Trophoblast cell (in vitro differentiated cells and primary cell): ENCODE measurements around the gene CST6.

ENCODE experiments used
- DNase-seq, 2 donors: peaks; one replicate each; pipeline ENCODE4 v3.0.0-alpha.2; 2016
- H2AFZ ChIP-seq: 2 replicates; pipeline ENCODE4 v1.6.1; 2013; ENCODE audit warnings: low read length, moderate library complexity, mild to moderate bottlenecking; ENCODE audit not compliant: insufficient read depth, poor library complexity
- H2AK5ac ChIP-seq: 2 replicates; pipeline ENCODE4 v1.6.1; 2013; ENCODE audit warnings: mild to moderate bottlenecking, low read length
- H2BK120ac ChIP-seq: 2 replicates; pipeline ENCODE4 v1.6.1; 2013; ENCODE audit warnings: low read length, mild to moderate bottlenecking, moderate library complexity; ENCODE audit not compliant: insufficient read depth, poor library complexity
- H2BK12ac ChIP-seq: 2 replicates; pipeline ENCODE4 v1.6.1; 2013; ENCODE audit warnings: mild to moderate bottlenecking, low read length, moderate library complexity
- H2BK5ac ChIP-seq: 2 replicates; pipeline ENCODE4 v1.6.1; 2013; ENCODE audit warnings: low read length, low read depth, moderate library complexity, mild to moderate bottlenecking; ENCODE audit not compliant: poor library complexity
- H3K14ac ChIP-seq: 2 replicates; pipeline ENCODE4 v1.6.1; 2013; ENCODE audit warnings: mild to moderate bottlenecking, low read length
- H3K18ac ChIP-seq: 2 replicates; pipeline ENCODE4 v1.6.1; 2013; ENCODE audit warnings: mild to moderate bottlenecking, low read length
- H3K23ac ChIP-seq: 2 replicates; pipeline ENCODE4 v1.6.1; 2013; ENCODE audit warnings: low read length
- H3K27ac ChIP-seq: 2 replicates; pipeline ENCODE4 v1.5.1; 2013; ENCODE audit warnings: low read depth, mild to moderate bottlenecking, inconsistent platforms, low read length, moderate library complexity
- H3K27me3 ChIP-seq: 2 replicates; pipeline ENCODE4 v1.6.1; 2013; ENCODE audit warnings: inconsistent platforms, mild to moderate bottlenecking, low read length, moderate library complexity; ENCODE audit not compliant: insufficient read depth
- H3K36me3 ChIP-seq, 2 experiments: 1 replicate in 1 of 2; 2 replicates in 1 of 2; pipeline ENCODE4 v1.6.1; 2013; ENCODE audit warnings: low read length in 2 of 2, mild to moderate bottlenecking in 2 of 2, moderate library complexity in 1 of 2; ENCODE audit not compliant: insufficient read depth in 2 of 2, control insufficient read depth in 1 of 2
- H3K4ac ChIP-seq: 2 replicates; pipeline ENCODE4 v1.6.1; 2013; ENCODE audit warnings: low read depth, mild to moderate bottlenecking, low read length, moderate library complexity
- H3K4me1 ChIP-seq, 2 experiments: 1 replicate in 1 of 2; 2 replicates in 1 of 2; pipeline ENCODE4 v1.6.1; 2013; ENCODE audit warnings: low read length in 2 of 2, mild to moderate bottlenecking in 2 of 2, moderate library complexity in 1 of 2; ENCODE audit not compliant: insufficient read depth in 2 of 2, control insufficient read depth in 1 of 2
- H3K4me2 ChIP-seq: 2 replicates; pipeline ENCODE4 v1.6.1; 2013; ENCODE audit warnings: inconsistent platforms, mild to moderate bottlenecking, low read length, moderate library complexity
- H3K4me3 ChIP-seq: 2 replicates; pipeline ENCODE4 v1.5.1; 2013; ENCODE audit warnings: mild to moderate bottlenecking, low read depth, low read length, inconsistent platforms
- H3K79me1 ChIP-seq: one replicate; pipeline ENCODE4 v1.6.1; 2013; ENCODE audit warnings: low read length
- H3K79me2 ChIP-seq: 2 replicates; pipeline ENCODE4 v1.6.1; 2013; ENCODE audit warnings: low read length, mild to moderate bottlenecking; ENCODE audit not compliant: control insufficient read depth, insufficient read depth, poor library complexity
- H3K9ac ChIP-seq: 2 replicates; pipeline ENCODE4 v1.6.1; 2013; ENCODE audit warnings: mild to moderate bottlenecking, low read length
- H3K9me3 ChIP-seq: 2 replicates; pipeline ENCODE4 v1.6.1; 2013; ENCODE audit warnings: low read depth, mild to moderate bottlenecking, control low read depth, inconsistent platforms, low read length; ENCODE audit not compliant: insufficient read depth
- H4K12ac ChIP-seq: 2 replicates; pipeline ENCODE4 v1.6.1; 2013; ENCODE audit warnings: low read depth, mild to moderate bottlenecking, low read length, moderate library complexity
- H4K8ac ChIP-seq: 2 replicates; pipeline ENCODE4 v1.6.1; 2013; ENCODE audit warnings: low read depth, mild to moderate bottlenecking, low read length, moderate library complexity
- H4K91ac ChIP-seq: one replicate; pipeline ENCODE4 v1.6.1; 2013; ENCODE audit warnings: low read depth, mild to moderate bottlenecking, low read length, moderate library complexity
- WGBS: extraction: QIAGEN DNeasy Blood & Tissue Kit; methylation state at CpG from one replicate; pipeline ENCODE4 v1.1.7; 2013; ENCODE audit warnings: missing lambda C conversion rate; ENCODE audit not compliant: insufficient read length, insufficient coverage; ENCODE audit errors: extremely low coverage; 5-methylcytosine and 5-hydroxymethylcytosine counted together

CST6 gene

DNA sequence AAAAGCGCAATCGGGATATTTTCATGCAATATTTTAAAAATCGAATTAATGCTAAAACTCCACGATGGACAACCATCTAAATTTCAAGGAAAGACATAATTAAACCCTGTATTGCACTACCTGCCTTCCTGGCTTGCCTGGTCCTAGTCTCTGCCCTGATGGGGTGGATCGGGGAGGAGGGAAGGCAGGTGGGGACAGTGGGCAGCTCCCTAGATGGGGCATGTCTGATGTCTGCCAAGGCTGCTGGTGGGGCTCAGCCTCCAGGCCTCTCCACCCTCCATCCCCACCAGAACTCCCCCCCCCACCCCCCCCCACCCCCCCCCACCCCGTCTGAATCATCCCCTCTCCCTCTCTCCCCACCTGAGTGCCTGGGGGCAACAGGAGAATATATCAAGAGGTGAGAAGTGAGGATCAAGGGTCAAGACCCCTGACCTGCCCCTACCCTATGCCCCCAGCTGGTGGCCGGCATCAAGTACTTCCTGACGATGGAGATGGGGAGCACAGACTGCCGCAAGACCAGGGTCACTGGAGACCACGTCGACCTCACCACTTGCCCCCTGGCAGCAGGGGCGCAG lies 650 bp downstream of the CST6 start:
- peak overlapping the region; percentile 61 for H3K4ac ChIP-seq
- DNase-seq: peak in 1 of 2 donors; percentile 42
- H3K9me3 ChIP-seq: no peaks in the 10 kb centered on the region
- H4K12ac ChIP-seq: no peak overlapping the region
- peaks cover 3% of the 10 kb centered on the region for H3K79me2 ChIP-seq
- no peaks in the 10 kb centered on the region for H3K27me3 ChIP-seq
- H3K4me1 ChIP-seq: peaks cover 43 to 44% of the 10 kb centered on the region in 2 experiments
- no peak overlapping the region for H3K23ac ChIP-seq
- H4K8ac ChIP-seq: no peak overlapping the region
- peak overlapping the region; percentile 90 for H3K27ac ChIP-seq
- no peak overlapping the region for H3K14ac ChIP-seq
- no peak overlapping the region for H3K4me3 ChIP-seq
- no peak overlapping the region for H2AK5ac ChIP-seq
- H3K79me1 ChIP-seq: peaks cover 19% of the 10 kb centered on the region
- peak overlapping the region; percentile 95 for H4K91ac ChIP-seq
- no peak overlapping the region for H2AFZ ChIP-seq
- H3K4me2 ChIP-seq: peak overlapping the region; percentile 41
- peak overlapping the region; percentile 92 for H2BK12ac ChIP-seq
- no CpG with 5 or more reads among the region's 12 CpGs for WGBS
- no peak overlapping the region for H3K9ac ChIP-seq
- H3K18ac ChIP-seq: no peak overlapping the region
- H3K36me3 ChIP-seq: no peaks in the 10 kb centered on the region
- H2BK5ac ChIP-seq: peak overlapping the region; percentile 15
- no peak overlapping the region for H2BK120ac ChIP-seq

DNA sequence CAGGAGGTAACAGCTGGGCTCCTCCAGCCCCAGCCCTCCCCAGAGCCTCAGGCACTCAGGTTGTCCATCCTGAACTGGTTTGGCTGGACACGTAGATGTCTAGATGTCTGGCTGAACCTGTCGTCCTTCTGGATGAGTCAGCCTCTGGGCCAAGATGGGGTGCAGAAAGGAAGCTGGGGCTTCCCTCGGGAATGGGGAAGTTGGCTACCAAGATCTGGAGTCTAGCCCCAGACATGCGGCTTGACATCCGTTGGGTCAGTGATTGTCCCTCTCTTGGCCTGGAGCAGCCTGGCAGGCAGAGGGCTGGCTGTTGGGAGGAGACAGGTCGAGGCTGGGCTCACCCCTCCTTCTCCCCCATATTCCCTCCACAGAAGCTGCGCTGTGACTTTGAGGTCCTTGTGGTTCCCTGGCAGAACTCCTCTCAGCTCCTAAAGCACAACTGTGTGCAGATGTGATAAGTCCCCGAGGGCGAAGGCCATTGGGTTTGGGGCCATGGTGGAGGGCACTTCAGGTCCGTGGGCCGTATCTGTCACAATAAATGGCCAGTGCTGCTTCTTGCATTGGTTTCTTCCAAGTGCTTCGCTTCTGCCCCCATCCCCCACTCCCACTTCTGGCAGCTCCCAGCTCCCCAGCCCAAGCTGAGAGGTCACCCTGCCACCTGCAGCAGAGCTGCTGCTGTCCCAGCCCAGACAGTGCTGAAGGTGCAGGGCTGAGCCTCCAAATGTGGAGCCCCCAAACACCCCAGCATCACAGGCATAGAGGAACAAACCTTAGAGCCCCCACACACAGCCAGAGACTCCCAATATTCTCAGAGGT lies 1.3 kb downstream of the CST6 start:
- Histone ChIP-seq H3K4me1 (peaks cover 43 to 44% of the 10 kb centered on the region in 2 experiments), H2BK5ac (peak overlapping the region; percentile 54), H4K12ac (no peak overlapping the region), H3K9me3 (no peaks in the 10 kb centered on the region), H3K23ac (no peak overlapping the region), H3K79me2 (peaks cover 3% of the 10 kb centered on the region), H3K36me3 (no peaks in the 10 kb centered on the region), H2BK12ac (peak overlapping the region; percentile 95), H3K4me2 (peak overlapping the region; percentile 41), H4K8ac (peak overlapping the region; percentile 13), H3K27me3 (no peaks in the 10 kb centered on the region), H2AK5ac (peak overlapping the region; percentile 75), H3K79me1 (peaks cover 19% of the 10 kb centered on the region), H2AFZ (peak overlapping the region; percentile 1), H3K9ac (no peak overlapping the region), H4K91ac (peak overlapping the region; percentile 95), H3K27ac (peak overlapping the region; percentile 76), H3K4me3 (no peak overlapping the region), H2BK120ac (peak overlapping the region; percentile 92), H3K4ac (peak overlapping the region; percentile 0), H3K14ac (peak overlapping the region; percentile 62), H3K18ac (peak overlapping the region; percentile 92)
- WGBS: no CpG with 5 or more reads among the region's 12 CpGs
- DNase-seq: peak; percentile 85 to 91

DNA sequence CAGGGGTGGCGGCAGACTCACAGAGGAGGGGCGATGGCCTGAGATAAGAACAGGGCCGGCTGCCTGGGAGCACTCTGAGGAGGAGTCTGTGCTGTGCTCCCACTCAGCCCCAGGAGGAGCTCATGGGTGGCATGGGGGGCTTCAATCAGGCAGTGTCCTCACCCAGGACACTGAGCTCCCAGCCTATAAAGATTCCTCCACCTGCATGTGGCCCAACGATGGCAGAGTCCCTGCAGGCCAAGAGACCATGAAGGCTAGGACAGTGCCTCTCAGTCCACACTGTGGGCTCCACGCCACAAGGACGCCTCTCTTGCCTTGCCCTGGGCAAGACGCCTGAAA lies 1.9 kb downstream of the CST6 start:
- no peak for DNase-seq
- Histone ChIP-seq H3K9me3 (no peaks in the 10 kb centered on the region), H3K4me3 (no peak overlapping the region), H3K79me2 (peaks cover 3% of the 10 kb centered on the region), H3K27me3 (no peaks in the 10 kb centered on the region), H4K91ac (peak overlapping the region; percentile 95), H3K27ac (peak overlapping the region; percentile 76), H4K12ac (no peak overlapping the region), H2BK12ac (peak overlapping the region; percentile 95), H3K18ac (peak overlapping the region; percentile 75), H2BK5ac (peak overlapping the region; percentile 54), H2AK5ac (peak overlapping the region; percentile 75), H2AFZ (no peak overlapping the region), H3K79me1 (peaks cover 19% of the 10 kb centered on the region), H3K4me2 (no peak overlapping the region), H4K8ac (peak overlapping the region; percentile 33), H3K9ac (no peak overlapping the region), H3K23ac (no peak overlapping the region), H3K36me3 (no peaks in the 10 kb centered on the region), H3K4me1 (peaks cover 37 to 41% of the 10 kb centered on the region in 2 experiments), H3K14ac (no peak overlapping the region), H2BK120ac (peak overlapping the region; percentile 92), H3K4ac (peak overlapping the region; percentile 0)
- WGBS: no CpG with 5 or more reads among the region's 7 CpGs

DNA sequence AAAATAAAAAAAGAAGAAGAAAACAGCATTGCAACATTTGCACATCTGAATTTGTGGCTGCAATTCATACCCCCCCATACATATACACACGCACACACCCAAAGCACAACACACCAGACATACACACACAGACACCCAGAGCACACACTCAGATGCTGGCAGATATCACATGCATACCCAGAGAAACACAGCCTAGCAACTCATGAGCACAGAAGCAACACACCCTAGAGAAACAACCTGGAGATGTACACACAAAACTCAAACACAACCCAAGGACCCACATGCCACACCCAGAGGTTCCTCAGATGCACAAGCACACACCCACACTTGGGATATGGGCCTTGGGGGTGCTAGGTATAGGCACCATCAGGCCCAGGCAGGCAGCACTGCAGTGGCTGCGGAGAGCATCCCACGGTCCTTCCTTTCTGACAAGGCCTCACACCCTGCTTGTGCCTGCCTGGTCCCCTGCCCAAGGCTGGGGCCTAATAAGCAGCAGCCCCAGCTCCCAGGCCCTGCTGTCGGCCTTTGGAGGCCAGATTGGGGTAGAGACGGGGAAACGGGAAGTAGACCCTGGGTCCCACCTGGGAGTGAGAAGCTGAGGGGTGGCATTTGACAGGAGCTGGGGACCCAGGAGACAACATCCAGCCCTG lies 3.1 kb downstream of the CST6 start:
- H3K36me3 ChIP-seq: no peaks in the 10 kb centered on the region
- WGBS: no CpG with 5 or more reads among the region's 6 CpGs
- no peak overlapping the region for H3K4ac ChIP-seq
- peaks cover 19% of the 10 kb centered on the region for H3K79me1 ChIP-seq
- no peak overlapping the region for H3K4me2 ChIP-seq
- no peak overlapping the region for H2BK120ac ChIP-seq
- no peak overlapping the region for H3K23ac ChIP-seq
- H3K9ac ChIP-seq: peak overlapping the region; percentile 24
- no peak overlapping the region for H4K91ac ChIP-seq
- H3K4me1 ChIP-seq: peaks cover 36 to 38% of the 10 kb centered on the region in 2 experiments
- H4K8ac ChIP-seq: no peak overlapping the region
- H4K12ac ChIP-seq: no peak overlapping the region
- peaks cover 3% of the 10 kb centered on the region for H3K79me2 ChIP-seq
- H3K18ac ChIP-seq: no peak overlapping the region
- peak overlapping the region; percentile 42 for H2BK12ac ChIP-seq
- no peak overlapping the region for H2BK5ac ChIP-seq
- no peak overlapping the region for H2AK5ac ChIP-seq
- no peak overlapping the region for H3K14ac ChIP-seq
- no peak overlapping the region for H2AFZ ChIP-seq
- no peak for DNase-seq
- H3K4me3 ChIP-seq: no peak overlapping the region
- H3K27ac ChIP-seq: no peak overlapping the region
- no peaks in the 10 kb centered on the region for H3K9me3 ChIP-seq
- no peaks in the 10 kb centered on the region for H3K27me3 ChIP-seq
